Measurements from ENCODE around the gene FNTB.

FNTB gene

GRCh38 chr14:64986648-64987437, at the start of gene FNTB:
Gene FNTB (plus strand): TSS chr14:64986895. CDS start chr14:64986954, 59 bp downstream.
- peak; percentile 87 for DNase-seq

- DNase-seq = no peak
Measured at GRCh38 chr14:64937171-64937820, 49.4 kb upstream of the FNTB start.

GRCh38 chr14:64937821-64938193, 48.9 kb upstream of the FNTB start:
- no peak for DNase-seq

GRCh38 chr14:64938972-64939816, 47.5 kb upstream of the FNTB start:
- DNase-seq = no peak

- DNase-seq = no peak
Measured at GRCh38 chr14:64939817-64940190, 46.9 kb upstream of the FNTB start.

- DNase-seq = no peak
Measured at GRCh38 chr14:64940336-64940910, 46.3 kb upstream of the FNTB start.

- DNase-seq = peak; percentile 49
Measured at GRCh38 chr14:64942531-64943111, 44.1 kb upstream of the FNTB start, which contains the start of gene GPX2. Gene GPX2 (minus strand): TSS chr14:64942745. CDS start chr14:64942726, 19 bp downstream.

- no peak for DNase-seq
Measured at GRCh38 chr14:64943556-64943955, 43.1 kb upstream of the FNTB start.

GRCh38 chr14:64944041-64944440, 42.7 kb upstream of the FNTB start:
- DNase-seq = no peak

- no peak for DNase-seq
Measured at GRCh38 chr14:64944861-64945260, 41.8 kb upstream of the FNTB start.

- DNase-seq = no peak
Measured at GRCh38 chr14:64945431-64946178, 41.1 kb upstream of the FNTB start.

- DNase-seq = no peak
Measured at GRCh38 chr14:64946310-64947045, 40.2 kb upstream of the FNTB start.

GRCh38 chr14:64947710-64948611, 38.7 kb upstream of the FNTB start:
- no peak for DNase-seq

GRCh38 chr14:64948612-64949210, 38.0 kb upstream of the FNTB start:
- DNase-seq = no peak

GRCh38 chr14:64950889-64951288, 35.8 kb upstream of the FNTB start:
- no peak for DNase-seq

- no peak for DNase-seq
Measured at GRCh38 chr14:64951291-64951690, 35.4 kb upstream of the FNTB start.

GRCh38 chr14:64951724-64952123, 35.0 kb upstream of the FNTB start:
- no peak for DNase-seq

GRCh38 chr14:64952598-64953309, 33.9 kb upstream of the FNTB start:
- DNase-seq = no peak

- DNase-seq = no peak
Measured at GRCh38 chr14:64953310-64953654, 33.4 kb upstream of the FNTB start.
